Spleen (tissue), 11 donors: ENCODE data around the gene MAST4. TPM values are rescaled to one million over a fixed set of nuclear protein-coding genes. Genes with fewer than 3 reads are reported as not detected.

Experiments used
- DNase-seq: peaks from one replicate; pipeline ENCODE4 v3.0.0-alpha.2; 2020
- H3K27ac ChIP-seq, 8 donors: fragments of 200-600 bp; sonication (generic) in 7 of 8; 1 replicate in 4 of 8; 2 replicates in 4 of 8; pipeline versions ENCODE4 v1.5.0 to v1.8.0; 2016 to 2021; ENCODE audit warnings: inconsistent platforms in 4 of 8, mild to moderate bottlenecking in 4 of 8, moderate library complexity in 1 of 8
- H3K27me3 ChIP-seq, 7 donors: fragments of 200-600 bp; sonication (generic) in 6 of 7; replicated peaks in 1 of 7; 1 replicate in 4 of 7; 2 replicates in 3 of 7; pipeline versions ENCODE4 v1.5.0 to v1.8.0; 2016 to 2021; ENCODE audit warnings: inconsistent platforms in 3 of 7, mild to moderate bottlenecking in 1 of 7
- H3K36me3 ChIP-seq, 6 donors: fragments of 200-600 bp; sonication (generic) in 5 of 6; 1 replicate in 4 of 6; 2 replicates in 2 of 6; pipeline versions ENCODE4 v1.5.0 to v1.8.0; 2016 to 2021; ENCODE audit warnings: inconsistent platforms in 2 of 6
- H3K4me1 ChIP-seq, 6 donors: fragments of 200-600 bp; sonication (generic) in 5 of 6; 1 replicate in 3 of 6; 2 replicates in 3 of 6; pipeline versions ENCODE4 v1.5.0 to v1.8.0; 2016 to 2021; ENCODE audit warnings: inconsistent platforms in 3 of 6
- H3K4me3 ChIP-seq, 8 donors: fragments of 200-600 bp; sonication (generic) in 7 of 8; 1 replicate in 4 of 8; 2 replicates in 4 of 8; pipeline versions ENCODE4 v1.5.0 to v1.8.0; 2016 to 2021; ENCODE audit warnings: inconsistent platforms in 4 of 8, mild to moderate bottlenecking in 4 of 8, moderate library complexity in 2 of 8
- H3K9me3 ChIP-seq, 8 donors: fragments of 200-600 bp; sonication (generic) in 7 of 8; 1 replicate in 4 of 8; 2 replicates in 4 of 8; pipeline versions ENCODE4 v1.5.0 to v1.8.0; 2016 to 2021; ENCODE audit warnings: inconsistent platforms in 4 of 8
- POLR2A ChIP-seq, 3 donors: fragments of 450-650 bp; IDR thresholded peaks; one replicate each; pipeline ENCODE4 v1.5.1; 2017; ENCODE audit warnings: antibody characterized with exemption in 3 of 3, mild to moderate bottlenecking in 1 of 3
- POLR2AphosphoS5 ChIP-seq, 3 donors: sonication (generic); formaldehyde crosslinking; IDR thresholded peaks; one replicate each; pipeline ENCODE4 v1.5.1; 2017; ENCODE audit warnings: antibody characterized with exemption in 3 of 3
- WGBS, 5 donors: extraction: QIAGEN DNeasy Blood & Tissue Kit in 3 of 5; methylation state at CpG; one replicate each; pipeline versions ENCODE4 v1.1.5 to v1.1.7; 2013 to 2018; 5-methylcytosine and 5-hydroxymethylcytosine counted together
- intact Hi-C: fragments of 100-400 bp; cut with DNase I; formaldehyde crosslinking; loops from one replicate; pipeline ENCODE4 v1.15.0; 2023; ENCODE audit warnings: low total_unique reads
- polyA plus RNA-seq, 3 donors: library from polyadenylated mRNA; stranded (reverse); fragments of 200-250 nt; gene quantifications; one replicate each; pipeline ENCODE4 v1.2.1, GENCODE V29; 2013
- total RNA-seq, 7 donors: library from RNA; depleted of rRNA in 3 of 7; stranded (reverse); fragments of >200 nt in 3 of 7; fragmentation: NEBNext Ultra II Directional in 4 of 7; extraction: Animal tissue kit (Norgen Biotek cat#: 25700) in 4 of 7; gene quantifications; one replicate each; pipeline versions ENCODE4 v1.1.0 to v1.2.1, GENCODE V29; 2016 to 2021
- TF ChIP-seq, protein P1 (sequence below), 11 experiments: fragments of 200-600 bp in 7 of 11; fragments of 450-650 bp in 4 of 11; sonication (generic) in 4 of 11; IDR thresholded peaks in 8 of 11; conservative IDR thresholded peaks in 3 of 11; 1 replicate in 7 of 11; 2 replicates in 4 of 11; pipeline versions ENCODE4 v1.4.0 to v1.8.0; 2016 to 2021; ENCODE audit warnings: antibody characterized with exemption in 11 of 11, inconsistent platforms in 4 of 11, mild to moderate bottlenecking in 1 of 11
- donor health status: healthy with polysubstance abuse.
- donor health status: DM: no; HTN: no; CAD: no; lungs with moderate emphysema.
- donor health status: DM: no; HTN: no; CAD: no.
- donor health status: Bipolar disorder and iron deficiency.
- donor health status: healthy.
- donor health status: DM: no; HTN: no; CAD: no.
- donor health status: DM: yes; HTN: yes; CAD: no.

The MAST4 gene
- total and polyA plus RNA-seq, 10 donors, result 2.5 to 43.7 (median 25.4) TPM

DNA sequence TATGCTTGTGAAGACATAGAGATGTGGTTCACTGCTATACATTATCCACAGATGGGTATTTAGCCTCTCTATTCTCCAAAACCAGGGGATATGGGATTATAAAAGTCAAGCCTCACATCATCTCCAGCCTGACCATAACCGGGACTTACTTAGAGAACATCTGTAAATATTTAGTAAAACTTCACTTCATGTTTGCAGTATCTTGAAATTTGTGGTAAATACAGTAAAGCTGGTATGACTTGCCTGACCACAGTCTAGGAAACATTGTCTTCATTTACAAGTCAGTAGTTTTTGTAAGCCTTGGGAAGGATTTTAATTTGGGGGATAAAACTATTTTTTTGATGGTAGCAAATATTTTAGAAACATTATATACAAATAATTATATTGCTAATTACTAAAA lies 64.2 kb downstream of the MAST4 start:
- Histone ChIP-seq H3K36me3 (no peaks in the 10 kb centered on the region), H3K4me3 (no peak overlapping the region), H3K27me3 (no peaks in the 10 kb centered on the region), H3K4me1 (no peaks in the 10 kb centered on the region), H3K9me3 (no peaks in the 10 kb centered on the region), H3K27ac (no peak overlapping the region)
- no peak for DNase-seq
- TF ChIP-seq POLR2AphosphoS5 (IDR thresholded peaks at IDR 0.05), result no peak
- TF ChIP-seq, protein P1, sequence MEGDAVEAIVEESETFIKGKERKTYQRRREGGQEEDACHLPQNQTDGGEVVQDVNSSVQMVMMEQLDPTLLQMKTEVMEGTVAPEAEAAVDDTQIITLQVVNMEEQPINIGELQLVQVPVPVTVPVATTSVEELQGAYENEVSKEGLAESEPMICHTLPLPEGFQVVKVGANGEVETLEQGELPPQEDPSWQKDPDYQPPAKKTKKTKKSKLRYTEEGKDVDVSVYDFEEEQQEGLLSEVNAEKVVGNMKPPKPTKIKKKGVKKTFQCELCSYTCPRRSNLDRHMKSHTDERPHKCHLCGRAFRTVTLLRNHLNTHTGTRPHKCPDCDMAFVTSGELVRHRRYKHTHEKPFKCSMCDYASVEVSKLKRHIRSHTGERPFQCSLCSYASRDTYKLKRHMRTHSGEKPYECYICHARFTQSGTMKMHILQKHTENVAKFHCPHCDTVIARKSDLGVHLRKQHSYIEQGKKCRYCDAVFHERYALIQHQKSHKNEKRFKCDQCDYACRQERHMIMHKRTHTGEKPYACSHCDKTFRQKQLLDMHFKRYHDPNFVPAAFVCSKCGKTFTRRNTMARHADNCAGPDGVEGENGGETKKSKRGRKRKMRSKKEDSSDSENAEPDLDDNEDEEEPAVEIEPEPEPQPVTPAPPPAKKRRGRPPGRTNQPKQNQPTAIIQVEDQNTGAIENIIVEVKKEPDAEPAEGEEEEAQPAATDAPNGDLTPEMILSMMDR (IDR thresholded peaks at IDR 0.05 in 8 of 11, conservative IDR thresholded peaks at IDR 0.05 in 3 of 11), result no peak
- no peak for TF ChIP-seq POLR2A (IDR thresholded peaks at IDR 0.05)
- intact Hi-C loops, result no loop called here
- WGBS, 5 donors, result 84 to 89% (median 84%) methylated on average over 1 of the region's 1 CpG

GRCh38 chr5:66661149-66661548 lies 65.0 kb downstream of the MAST4 start:
- H3K27me3 ChIP-seq, result no peaks in the 10 kb centered on the region
- H3K4me1 ChIP-seq, result no peaks in the 10 kb centered on the region
- DNase-seq, result no peak
- no peak overlapping the region for H3K4me3 ChIP-seq
- 73 to 91% (median 83%) methylated on average over 3 of the region's 3 CpGs for WGBS, 5 donors
- H3K9me3 ChIP-seq, result no peaks in the 10 kb centered on the region
- no peak overlapping the region for H3K27ac ChIP-seq
- H3K36me3 ChIP-seq, result no peaks in the 10 kb centered on the region
- TF ChIP-seq POLR2A (IDR thresholded peaks at IDR 0.05), result no peak
- TF ChIP-seq, protein P1 (IDR thresholded peaks at IDR 0.05 in 8 of 11, conservative IDR thresholded peaks at IDR 0.05 in 3 of 11), result no peak
- TF ChIP-seq POLR2AphosphoS5 (IDR thresholded peaks at IDR 0.05), result no peak
- intact Hi-C loops, result no loop called here

DNA sequence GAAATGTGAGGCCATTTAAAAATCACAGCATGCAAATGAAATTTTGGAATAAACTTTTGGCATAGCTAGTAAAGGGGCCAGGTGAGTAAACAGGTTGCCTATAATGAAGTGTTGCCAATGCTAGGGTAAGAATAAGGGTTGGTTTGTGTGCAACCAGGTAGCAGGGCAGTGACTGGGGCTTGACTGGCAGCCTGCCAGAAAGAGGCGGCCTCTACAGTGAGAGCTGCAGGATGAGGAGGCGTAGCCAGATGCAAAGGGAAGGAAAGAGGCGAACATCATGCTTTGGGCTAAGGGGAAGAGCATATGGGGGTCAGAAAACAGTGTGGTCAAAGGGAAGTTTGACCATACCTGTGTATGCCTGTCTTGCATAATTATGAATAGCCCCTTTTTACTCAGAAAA lies 70.6 kb downstream of the MAST4 start:
- no peak for DNase-seq
- Histone ChIP-seq H3K36me3 (no peaks in the 10 kb centered on the region), H3K4me3 (no peak overlapping the region), H3K27me3 (peaks cover 0 to 13% (median 0%) of the 10 kb centered on the region in 7 donors), H3K9me3 (no peaks in the 10 kb centered on the region), H3K4me1 (no peaks in the 10 kb centered on the region), H3K27ac (no peak overlapping the region)
- 34 to 53% (median 40%) methylated on average over 3 of the region's 3 CpGs for WGBS, 5 donors
- intact Hi-C loops, result no loop called here
- TF ChIP-seq POLR2AphosphoS5 (IDR thresholded peaks at IDR 0.05) (no peak), POLR2A (IDR thresholded peaks at IDR 0.05) (no peak)
- TF ChIP-seq, protein P1 (IDR thresholded peaks at IDR 0.05 in 8 of 11, conservative IDR thresholded peaks at IDR 0.05 in 3 of 11), result no peak

GRCh38 chr5:66669086-66669861 lies 73.1 kb downstream of the MAST4 start:
- H3K9me3 ChIP-seq, result no peaks in the 10 kb centered on the region
- H3K27ac ChIP-seq, result no peak overlapping the region
- 87 to 94% (median 90%) methylated on average over 5 of the region's 5 CpGs for WGBS, 5 donors
- no peaks in the 10 kb centered on the region for H3K36me3 ChIP-seq
- TF ChIP-seq POLR2AphosphoS5 (IDR thresholded peaks at IDR 0.05), result no peak
- TF ChIP-seq, protein P1 (IDR thresholded peaks at IDR 0.05 in 8 of 11, conservative IDR thresholded peaks at IDR 0.05 in 3 of 11), result no peak
- no peak for TF ChIP-seq POLR2A (IDR thresholded peaks at IDR 0.05)
- no peaks in the 10 kb centered on the region for H3K4me1 ChIP-seq
- no peak overlapping the region for H3K4me3 ChIP-seq
- intact Hi-C loops, result no loop called here
- H3K27me3 ChIP-seq, result peaks cover 0 to 13% (median 0%) of the 10 kb centered on the region in 7 donors
- DNase-seq, result no peak
